ENCODE measurements around the gene MTMR12. TPM values are rescaled to one million over a fixed set of nuclear protein-coding genes. Genes with fewer than 3 reads are reported as not detected.
"Not testable (repeated sequence)": the region's sequence is repeated elsewhere in the genome, so short reads cannot be mapped to it uniquely, and the experiment has no call there.

Gene MTMR12
- total and polyA plus RNA-seq, 4 donors = 8.8 to 37.8 (median 23.9) TPM

GRCh38 chr5:32330126-32330971 is 17.6 kb upstream of the MTMR12 start:
- WGBS, 2 donors = 76 to 80% methylated on average over 11 of the region's 11 CpGs
- no peaks in the 10 kb centered on the region for H3K27me3 ChIP-seq (ENCODE audit: control insufficient read depth in 1 of 2, insufficient read depth in 2 of 2, low read length in 1 of 2)
- no peak overlapping the region for H3K27ac ChIP-seq (ENCODE audit: low read depth in 1 of 2, low read length in 2 of 2)
- no peaks in the 10 kb centered on the region for H3K9me3 ChIP-seq (ENCODE audit: control insufficient read depth, low read length)
- DNase-seq (no peak), ATAC-seq (ENCODE audit: low FRiP score) (peak; percentile 19)
- intact Hi-C loops (cut with DNase I) = loop anchor here in 1 of 2 donors (2.0 kb wide), 1 partner anchor 98 kb away; no protein-coding TSS in a partner anchor
- H3K4me1 ChIP-seq (ENCODE audit: control insufficient read depth in 1 of 2, insufficient read depth in 2 of 2, low read length in 2 of 2) = no peaks in the 10 kb centered on the region
- H3K36me3 ChIP-seq (ENCODE audit: control insufficient read depth in 1 of 2, insufficient read depth in 2 of 2, low read length in 1 of 2) = no peaks in the 10 kb centered on the region
- H3K4me3 ChIP-seq (ENCODE audit: low read length in 2 of 2) = no peak overlapping the region

DNA sequence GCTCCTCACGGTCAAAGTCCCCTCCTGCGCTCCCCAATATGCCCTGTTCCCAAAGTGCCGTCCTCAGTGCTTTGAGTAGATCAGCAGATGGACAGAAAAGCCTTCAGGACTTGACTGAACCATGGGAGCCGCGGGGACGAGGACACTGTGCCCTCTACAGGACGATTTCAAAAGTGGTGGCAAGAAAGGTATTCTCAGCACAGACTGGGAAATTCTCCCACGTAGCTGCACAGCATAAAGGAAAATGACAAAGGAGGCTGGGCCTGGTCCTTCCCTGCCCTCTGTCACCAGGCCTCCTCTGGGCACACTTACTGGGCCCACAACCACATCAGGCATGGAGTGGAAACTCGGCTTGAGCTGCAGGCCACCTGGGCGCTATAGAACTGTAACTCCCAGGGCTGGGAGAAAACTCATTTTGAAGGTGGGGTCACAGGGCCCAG is 16.7 kb upstream of the MTMR12 start:
- Histone ChIP-seq H3K9me3 (ENCODE audit: control insufficient read depth, low read length) (no peaks in the 10 kb centered on the region), H3K36me3 (ENCODE audit: control insufficient read depth in 1 of 2, insufficient read depth in 2 of 2, low read length in 1 of 2) (no peaks in the 10 kb centered on the region), H3K4me3 (ENCODE audit: low read length in 2 of 2) (no peak overlapping the region), H3K27ac (ENCODE audit: low read depth in 1 of 2, low read length in 2 of 2) (no peak overlapping the region), H3K27me3 (ENCODE audit: control insufficient read depth in 1 of 2, insufficient read depth in 2 of 2, low read length in 1 of 2) (no peaks in the 10 kb centered on the region), H3K4me1 (ENCODE audit: control insufficient read depth in 1 of 2, insufficient read depth in 2 of 2, low read length in 2 of 2) (no peaks in the 10 kb centered on the region)
- intact Hi-C loops (cut with DNase I) = loop anchor here in 1 of 2 donors (5.0 kb wide), 1 partner anchor 97 kb away; no protein-coding TSS in a partner anchor
- ATAC-seq (ENCODE audit: low FRiP score) (peak; percentile 87), DNase-seq (peak in 1 of 2 donors; percentile 63)
- 37 to 39% methylated on average over 10 of the region's 10 CpGs for WGBS, 2 donors

DNA sequence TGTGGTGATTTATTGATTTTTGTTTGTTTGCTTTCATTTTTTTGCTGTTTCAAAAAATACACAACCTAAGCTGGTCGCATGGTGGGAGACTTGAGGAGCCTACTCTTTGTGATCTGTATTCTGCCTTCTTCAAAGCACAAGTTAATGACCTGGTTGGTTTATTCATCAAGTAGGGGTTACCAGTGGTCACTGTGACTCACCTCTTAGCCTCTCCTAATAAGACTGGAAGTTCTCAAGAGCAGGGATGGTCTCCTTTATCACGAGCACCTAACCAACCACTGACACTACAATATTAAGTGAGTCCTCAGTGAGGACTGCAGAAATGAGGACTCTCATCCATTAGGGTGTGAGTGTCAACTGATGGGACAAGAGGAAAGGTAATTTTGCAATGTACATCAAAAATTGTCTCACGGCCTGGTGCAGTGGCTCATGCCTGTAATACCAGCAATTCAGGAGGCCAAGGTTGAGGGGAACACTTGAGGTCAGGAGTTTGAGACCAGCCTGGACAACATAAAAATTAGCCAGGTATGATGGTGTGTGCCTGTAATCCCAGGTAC is 13.6 kb upstream of the MTMR12 start:
- H3K4me1 ChIP-seq (ENCODE audit: control insufficient read depth in 1 of 2, insufficient read depth in 2 of 2, low read length in 2 of 2) = no peaks in the 10 kb centered on the region
- WGBS, 2 donors = 94 to 97% methylated on average over 3 of the region's 3 CpGs
- H3K27ac ChIP-seq (ENCODE audit: low read depth in 1 of 2, low read length in 2 of 2) = no peak overlapping the region
- H3K27me3 ChIP-seq (ENCODE audit: control insufficient read depth in 1 of 2, insufficient read depth in 2 of 2, low read length in 1 of 2) = no peaks in the 10 kb centered on the region
- no peaks in the 10 kb centered on the region for H3K9me3 ChIP-seq (ENCODE audit: control insufficient read depth, low read length)
- intact Hi-C loops (cut with DNase I) = loop anchor here in 1 of 2 donors (5.0 kb wide), 1 partner anchor 94 kb away; no protein-coding TSS in a partner anchor
- DNase-seq = no peak
- ATAC-seq (ENCODE audit: low FRiP score) = no peak
- no peaks in the 10 kb centered on the region for H3K36me3 ChIP-seq (ENCODE audit: control insufficient read depth in 1 of 2, insufficient read depth in 2 of 2, low read length in 1 of 2)
- no peak overlapping the region for H3K4me3 ChIP-seq (ENCODE audit: low read length in 2 of 2)

DNA sequence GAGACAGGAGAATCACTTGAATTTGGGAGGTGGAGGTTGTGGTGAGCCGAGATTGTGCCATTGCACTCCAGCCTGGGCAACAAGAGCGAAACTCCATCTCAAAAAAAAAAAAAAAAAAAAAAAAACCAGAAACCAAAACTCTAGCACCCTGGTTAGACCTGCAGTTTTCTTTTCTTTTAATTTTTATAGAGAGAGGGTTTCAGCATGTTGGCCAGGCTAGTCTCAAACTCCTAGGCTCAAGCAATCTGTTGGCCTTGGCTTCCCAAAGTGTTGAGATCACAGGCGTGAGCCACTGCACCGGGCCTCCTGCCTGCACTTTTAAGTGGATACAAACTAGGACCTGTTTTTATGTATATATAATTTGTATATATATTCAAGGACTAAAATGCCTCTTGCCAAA is 12.9 kb upstream of the MTMR12 start:
- no peaks in the 10 kb centered on the region for H3K9me3 ChIP-seq (ENCODE audit: control insufficient read depth, low read length)
- no peaks in the 10 kb centered on the region for H3K27me3 ChIP-seq (ENCODE audit: control insufficient read depth in 1 of 2, insufficient read depth in 2 of 2, low read length in 1 of 2)
- H3K4me3 ChIP-seq (ENCODE audit: low read length in 2 of 2) = no peak overlapping the region
- H3K4me1 ChIP-seq (ENCODE audit: control insufficient read depth in 1 of 2, insufficient read depth in 2 of 2, low read length in 2 of 2) = no peaks in the 10 kb centered on the region
- 77 to 87% methylated on average over 4 of the region's 4 CpGs for WGBS, 2 donors
- H3K27ac ChIP-seq (ENCODE audit: low read depth in 1 of 2, low read length in 2 of 2) = no peak overlapping the region
- H3K36me3 ChIP-seq (ENCODE audit: control insufficient read depth in 1 of 2, insufficient read depth in 2 of 2, low read length in 1 of 2) = no peaks in the 10 kb centered on the region
- ATAC-seq (ENCODE audit: low FRiP score) = no peak
- DNase-seq = no peak
- intact Hi-C loops (cut with DNase I) = loop anchor here in 1 of 2 donors (5.0 kb wide), 1 partner anchor 93 kb away; no protein-coding TSS in a partner anchor

DNA sequence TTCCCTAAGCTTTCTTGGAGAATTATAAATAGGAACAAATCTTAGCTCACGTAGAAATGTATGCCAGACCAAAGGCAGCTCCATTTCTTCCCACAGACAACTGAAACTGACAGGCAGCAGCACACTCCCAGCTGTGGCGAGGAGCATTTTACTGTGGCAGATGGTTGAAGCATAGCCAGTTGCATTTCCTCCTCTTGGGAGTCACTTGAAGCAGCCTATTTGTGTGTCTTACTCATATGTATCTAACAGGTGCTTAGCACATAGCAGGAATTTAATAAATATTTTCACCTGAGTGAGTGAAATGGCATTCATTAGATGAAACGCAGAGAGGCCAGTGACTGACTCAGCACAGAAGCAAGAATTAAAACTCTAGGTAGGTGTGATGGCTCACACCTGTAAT is 12.3 kb upstream of the MTMR12 start:
- no peak overlapping the region for H3K4me3 ChIP-seq (ENCODE audit: low read length in 2 of 2)
- intact Hi-C loops (cut with DNase I) = loop anchor here in 1 of 2 donors (5.0 kb wide), 1 partner anchor 93 kb away; no protein-coding TSS in a partner anchor
- H3K27me3 ChIP-seq (ENCODE audit: control insufficient read depth in 1 of 2, insufficient read depth in 2 of 2, low read length in 1 of 2) = no peaks in the 10 kb centered on the region
- H3K36me3 ChIP-seq (ENCODE audit: control insufficient read depth in 1 of 2, insufficient read depth in 2 of 2, low read length in 1 of 2) = no peaks in the 10 kb centered on the region
- H3K9me3 ChIP-seq (ENCODE audit: control insufficient read depth, low read length) = no peaks in the 10 kb centered on the region
- DNase-seq = no peak
- 23 to 29% methylated on average over 3 of the region's 3 CpGs for WGBS, 2 donors
- ATAC-seq (ENCODE audit: low FRiP score) = no peak
- H3K4me1 ChIP-seq (ENCODE audit: control insufficient read depth in 1 of 2, insufficient read depth in 2 of 2, low read length in 2 of 2) = no peaks in the 10 kb centered on the region
- H3K27ac ChIP-seq (ENCODE audit: low read depth in 1 of 2, low read length in 2 of 2) = no peak overlapping the region

DNA sequence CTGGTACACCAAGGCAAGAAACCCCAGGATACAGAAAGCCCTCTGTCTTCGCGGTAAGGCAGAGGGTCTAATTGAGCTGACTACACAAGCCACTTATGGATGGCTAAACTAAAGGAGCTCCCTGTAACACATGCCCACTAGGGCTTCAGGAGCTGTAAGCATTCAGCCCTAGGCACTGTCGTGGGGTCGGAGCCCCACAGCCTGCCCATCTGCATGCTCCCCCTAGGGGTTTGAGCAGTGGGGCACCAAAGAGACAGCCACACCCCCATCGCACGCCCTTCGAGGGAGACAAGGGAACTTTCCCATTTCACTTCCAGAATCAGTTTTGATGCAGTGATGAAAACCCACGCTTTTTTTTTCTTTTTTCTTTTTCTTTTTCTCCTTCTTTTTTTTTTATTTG is 11.0 kb upstream of the MTMR12 start:
- H3K4me1 ChIP-seq (ENCODE audit: control insufficient read depth in 1 of 2, insufficient read depth in 2 of 2, low read length in 2 of 2) = no peaks in the 10 kb centered on the region
- ATAC-seq (ENCODE audit: low FRiP score) (no peak), DNase-seq (no peak)
- H3K27me3 ChIP-seq (ENCODE audit: control insufficient read depth in 1 of 2, insufficient read depth in 2 of 2, low read length in 1 of 2) = no peaks in the 10 kb centered on the region
- H3K4me3 ChIP-seq (ENCODE audit: low read length in 2 of 2) = no peak overlapping the region
- H3K9me3 ChIP-seq (ENCODE audit: control insufficient read depth, low read length) = no peaks in the 10 kb centered on the region
- H3K27ac ChIP-seq (ENCODE audit: low read depth in 1 of 2, low read length in 2 of 2) = no peak overlapping the region
- 79 to 81% methylated on average over 8 of the region's 8 CpGs for WGBS, 2 donors
- H3K36me3 ChIP-seq (ENCODE audit: control insufficient read depth in 1 of 2, insufficient read depth in 2 of 2, low read length in 1 of 2) = no peaks in the 10 kb centered on the region
- intact Hi-C loops (cut with DNase I) = no loop called here

- ATAC-seq (ENCODE audit: low FRiP score) (no peak), DNase-seq (no peak)
- H3K4me1 ChIP-seq (ENCODE audit: control insufficient read depth in 1 of 2, insufficient read depth in 2 of 2, low read length in 2 of 2) = no peaks in the 10 kb centered on the region
- H3K4me3 ChIP-seq (ENCODE audit: low read length in 2 of 2) = no peak overlapping the region
- no peaks in the 10 kb centered on the region for H3K36me3 ChIP-seq (ENCODE audit: control insufficient read depth in 1 of 2, insufficient read depth in 2 of 2, low read length in 1 of 2)
- WGBS, 2 donors = 95 to 99% methylated on average over 12 of the region's 12 CpGs
- no peaks in the 10 kb centered on the region for H3K9me3 ChIP-seq (ENCODE audit: control insufficient read depth, low read length)
- H3K27ac ChIP-seq (ENCODE audit: low read depth in 1 of 2, low read length in 2 of 2) = no peak overlapping the region
- intact Hi-C loops (cut with DNase I) = no loop called here
- no peaks in the 10 kb centered on the region for H3K27me3 ChIP-seq (ENCODE audit: control insufficient read depth in 1 of 2, insufficient read depth in 2 of 2, low read length in 1 of 2)
Measured at GRCh38 chr5:32322882-32323281, 10.1 kb upstream of the MTMR12 start.

- intact Hi-C loops (cut with DNase I); H3K27ac ChIP-seq (ENCODE audit: low read depth in 1 of 2, low read length in 2 of 2); H3K9me3 ChIP-seq (ENCODE audit: control insufficient read depth, low read length); H3K4me3 ChIP-seq (ENCODE audit: low read length in 2 of 2); ATAC-seq (ENCODE audit: low FRiP score); H3K36me3 ChIP-seq (ENCODE audit: control insufficient read depth in 1 of 2, insufficient read depth in 2 of 2, low read length in 1 of 2); H3K27me3 ChIP-seq (ENCODE audit: control insufficient read depth in 1 of 2, insufficient read depth in 2 of 2, low read length in 1 of 2); H3K4me1 ChIP-seq (ENCODE audit: control insufficient read depth in 1 of 2, insufficient read depth in 2 of 2, low read length in 2 of 2); DNase-seq: not testable (repeated sequence)
- WGBS, 2 donors = 88 to 93% methylated on average over 2 of the region's 2 CpGs
Measured at GRCh38 chr5:32321787-32322186, 9.0 kb upstream of the MTMR12 start.

Measured in aorta (tissue), 5 donors.